Head of caudate nucleus (tissue), 42 donors: ENCODE results near the gene OPRL1.

Source experiments
- DNase-seq, 42 donors: peaks; one replicate each; pipeline versions ENCODE4 v3.0.0 to v3.0.0-alpha.2; 2020 to 2021; ENCODE audit warnings: mixed read lengths in 7 of 42
- intact Hi-C: fragments of 100-400 bp; cut with DNase I; formaldehyde crosslinking; loops from one replicate; pipeline ENCODE4 v1.15.0; 2022

Gene OPRL1

DNA sequence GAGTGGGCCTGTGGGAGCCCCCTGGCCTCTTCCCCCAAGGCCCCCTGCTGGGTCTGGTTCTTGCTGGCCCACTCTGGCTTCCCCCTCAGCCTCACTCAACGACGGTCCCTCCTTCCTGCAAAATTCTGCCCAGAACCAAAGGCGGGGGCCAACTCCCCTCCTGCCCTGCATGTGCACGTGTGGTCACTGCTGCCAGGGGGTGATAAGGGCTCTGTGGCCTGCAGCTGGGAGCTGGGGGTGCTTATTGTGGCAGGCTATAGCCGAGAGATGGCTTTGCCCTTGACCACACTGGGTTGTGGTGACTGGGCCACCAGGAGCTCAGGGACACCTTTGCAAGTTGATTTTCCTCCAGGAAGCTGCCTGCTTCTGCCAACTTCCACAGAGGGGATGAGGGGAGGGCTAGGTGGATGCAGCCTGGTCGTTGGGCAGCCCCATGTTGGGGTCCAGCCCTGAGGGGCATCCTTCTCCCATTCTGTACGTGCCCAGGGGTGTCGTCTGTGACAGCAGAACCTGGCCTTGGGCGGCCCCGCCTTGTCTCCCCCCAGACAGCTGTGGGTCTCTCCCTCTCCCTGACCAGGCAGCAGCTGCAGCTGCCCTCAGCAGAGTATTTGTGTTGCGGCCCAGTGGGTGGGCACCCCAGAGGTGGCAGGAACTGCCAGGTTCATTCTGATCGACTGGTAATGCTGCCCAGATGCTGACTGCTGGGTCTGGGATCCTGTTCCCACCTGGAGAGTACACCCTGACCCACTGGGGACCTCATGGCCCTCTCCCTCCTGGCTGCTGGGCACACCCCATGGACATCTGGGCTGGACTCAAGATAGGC is 11.3 kb upstream of the OPRL1 start:
- intact Hi-C loops = no loop called here
- DNase-seq = no peak

DNA sequence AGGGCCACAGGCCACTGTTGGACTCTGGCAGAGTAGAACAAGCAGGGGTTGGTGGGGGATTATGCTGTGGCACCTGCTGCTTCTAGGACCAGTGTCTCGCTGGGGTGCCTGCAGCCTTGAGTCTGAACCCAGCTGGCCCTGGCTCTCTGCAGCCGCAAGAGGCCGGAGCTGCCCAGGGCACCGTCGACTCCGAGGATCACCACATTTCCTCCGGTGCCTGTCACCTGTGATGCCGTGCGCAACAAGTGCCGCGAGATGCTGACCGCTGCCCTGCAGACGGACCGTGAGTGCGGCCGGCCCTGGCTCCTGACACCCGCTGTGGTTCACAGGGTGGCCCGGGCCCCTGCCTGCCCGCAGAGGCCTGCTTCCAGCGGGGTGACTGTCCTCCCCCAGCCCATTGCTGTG is 10.7 kb upstream of the OPRL1 start:
- intact Hi-C loops = no loop called here
- no peak for DNase-seq

DNA sequence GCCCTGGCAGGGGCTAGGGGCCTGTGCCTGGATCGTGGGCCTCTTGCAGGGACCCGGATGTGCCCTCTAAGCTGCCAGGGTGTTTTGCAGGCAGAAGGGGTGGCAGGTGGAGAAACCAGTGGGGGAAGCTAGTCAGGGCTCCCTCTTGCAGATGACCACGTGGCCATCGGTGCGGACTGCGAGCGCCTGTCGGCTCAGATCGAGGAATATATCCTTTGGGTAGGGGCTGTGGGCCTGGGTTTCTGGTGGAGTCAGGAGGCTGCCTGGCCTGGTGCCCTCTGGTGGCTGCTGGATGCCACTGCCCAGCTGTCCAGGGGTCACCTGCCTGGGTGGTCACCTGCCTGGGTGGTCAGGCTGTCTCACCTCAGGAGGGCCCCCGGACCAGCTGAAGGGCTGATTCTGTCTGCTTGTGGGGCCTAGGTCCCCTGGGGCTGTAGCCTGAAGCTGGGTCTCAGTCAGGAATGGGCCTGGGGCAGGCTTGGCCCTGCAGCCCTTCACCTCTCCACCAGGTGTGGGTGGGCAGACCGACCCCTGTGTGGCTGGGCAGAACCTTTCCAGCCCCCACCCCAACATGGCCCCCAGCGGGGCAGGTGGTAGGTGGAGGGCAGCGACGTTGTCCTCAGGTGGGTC is 10.2 kb upstream of the OPRL1 start:
- DNase-seq = peak in 1 of 42 donors; percentile 54
- intact Hi-C loops = no loop called here

DNA sequence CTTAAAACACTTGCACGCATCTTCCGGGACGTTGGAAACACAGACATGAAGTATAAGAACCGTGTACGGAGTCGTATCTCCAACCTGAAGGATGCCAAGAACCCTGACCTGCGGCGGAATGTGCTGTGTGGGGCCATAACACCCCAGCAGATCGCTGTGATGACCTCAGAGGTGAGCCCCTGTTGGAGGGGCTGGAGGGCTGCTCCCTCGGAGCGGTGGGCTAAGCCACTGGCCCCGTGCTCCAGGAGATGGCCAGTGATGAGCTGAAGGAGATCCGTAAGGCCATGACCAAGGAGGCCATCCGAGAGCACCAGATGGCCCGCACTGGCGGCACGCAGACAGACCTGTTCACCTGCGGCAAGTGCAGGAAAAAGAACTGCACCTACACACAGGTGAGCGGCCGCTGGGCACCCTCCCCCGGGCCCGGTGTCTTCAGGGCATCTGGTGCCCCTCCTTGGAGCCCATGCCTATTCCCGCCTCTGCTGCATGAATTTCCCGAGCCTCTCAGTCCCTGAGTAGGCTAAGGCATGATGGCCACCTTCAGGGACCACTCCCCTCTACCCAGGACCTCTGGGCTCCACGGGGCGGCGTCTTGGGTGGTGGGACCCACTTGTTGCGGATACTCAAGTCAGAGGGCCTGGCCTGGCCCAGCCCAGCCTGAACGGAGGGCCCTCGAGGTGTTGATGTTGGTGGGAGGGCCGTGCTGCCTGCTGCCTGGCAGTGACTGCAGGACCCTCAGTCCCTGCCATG is 9.5 kb upstream of the OPRL1 start:
- no peak for DNase-seq
- intact Hi-C loops = no loop called here

DNA sequence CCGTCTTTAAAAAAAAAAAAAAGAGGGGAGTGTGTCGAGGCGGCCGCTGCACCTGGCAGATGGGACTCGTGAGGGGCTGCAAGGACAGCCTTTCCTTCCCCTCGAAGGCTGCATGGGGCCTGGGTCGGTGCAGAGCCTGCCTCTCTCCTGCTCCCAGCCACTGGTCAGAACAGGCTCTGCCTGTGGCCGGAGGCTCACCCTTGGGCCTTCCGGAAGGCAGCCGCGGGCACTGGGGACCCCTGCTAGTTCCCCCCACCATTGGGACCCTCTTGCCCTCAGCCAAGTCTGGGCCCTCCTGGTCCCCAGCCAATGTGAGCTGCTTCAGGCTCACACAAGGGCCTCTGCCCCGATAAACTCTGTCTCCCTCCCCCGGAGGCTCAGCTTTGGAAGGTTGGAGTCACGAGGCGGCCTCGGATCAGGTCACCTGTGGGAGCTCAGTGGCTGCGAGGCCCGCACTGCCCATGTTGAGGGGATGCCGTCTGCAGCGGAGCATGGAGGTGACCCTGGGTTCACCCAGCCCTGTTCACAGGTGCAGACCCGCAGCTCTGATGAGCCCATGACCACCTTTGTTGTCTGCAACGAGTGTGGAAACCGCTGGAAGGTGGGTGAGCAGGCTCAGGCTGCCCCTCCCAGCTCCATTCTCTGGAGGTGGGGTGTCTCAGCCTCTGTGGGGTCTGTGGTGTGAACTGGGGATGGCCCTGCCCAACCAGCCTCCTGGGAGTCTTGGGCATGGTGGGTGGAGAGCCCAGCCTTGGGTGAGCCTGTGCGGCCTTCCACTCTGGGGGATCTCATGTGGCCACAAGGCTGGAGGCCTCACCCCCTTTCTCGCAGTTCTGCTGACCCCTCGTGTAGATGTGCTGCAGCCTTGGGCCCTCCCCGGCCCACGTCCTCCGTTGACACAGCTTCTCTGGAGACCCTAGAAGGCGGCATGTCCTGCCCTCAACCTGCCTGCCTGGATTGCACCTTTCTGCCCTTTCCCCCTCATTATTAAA is 8.2 kb upstream of the OPRL1 start:
- no peak for DNase-seq
- intact Hi-C loops = no loop called here

DNA sequence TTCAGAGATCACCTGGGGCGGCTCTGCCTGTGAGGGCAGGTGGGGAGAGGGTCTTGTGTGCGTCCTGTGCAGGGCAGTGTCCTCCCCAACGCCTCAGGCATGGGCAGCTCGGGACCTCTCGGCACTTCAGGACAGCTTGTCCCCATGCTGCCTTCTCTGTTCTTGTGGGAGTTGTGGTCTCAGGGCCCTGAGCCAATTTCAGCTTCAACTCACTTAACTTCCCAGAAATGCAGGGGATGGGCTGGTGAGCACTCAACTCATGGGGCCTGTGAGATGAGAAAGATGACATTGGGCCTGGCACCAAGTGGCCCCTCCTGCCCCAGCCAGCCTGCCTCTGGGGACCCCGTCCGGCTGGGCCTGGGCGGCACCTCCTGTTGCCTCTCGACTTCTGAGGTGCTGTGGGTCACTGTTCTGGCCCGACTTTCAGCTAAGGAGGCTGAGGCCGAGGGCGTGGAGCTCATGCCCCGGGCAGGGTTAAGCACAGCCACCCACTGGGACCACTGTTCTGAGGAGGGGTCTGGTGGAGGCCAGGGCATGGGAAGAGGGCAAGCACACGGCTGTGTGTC is 7.3 kb upstream of the OPRL1 start:
- no peak for DNase-seq
- intact Hi-C loops = no loop called here

DNA sequence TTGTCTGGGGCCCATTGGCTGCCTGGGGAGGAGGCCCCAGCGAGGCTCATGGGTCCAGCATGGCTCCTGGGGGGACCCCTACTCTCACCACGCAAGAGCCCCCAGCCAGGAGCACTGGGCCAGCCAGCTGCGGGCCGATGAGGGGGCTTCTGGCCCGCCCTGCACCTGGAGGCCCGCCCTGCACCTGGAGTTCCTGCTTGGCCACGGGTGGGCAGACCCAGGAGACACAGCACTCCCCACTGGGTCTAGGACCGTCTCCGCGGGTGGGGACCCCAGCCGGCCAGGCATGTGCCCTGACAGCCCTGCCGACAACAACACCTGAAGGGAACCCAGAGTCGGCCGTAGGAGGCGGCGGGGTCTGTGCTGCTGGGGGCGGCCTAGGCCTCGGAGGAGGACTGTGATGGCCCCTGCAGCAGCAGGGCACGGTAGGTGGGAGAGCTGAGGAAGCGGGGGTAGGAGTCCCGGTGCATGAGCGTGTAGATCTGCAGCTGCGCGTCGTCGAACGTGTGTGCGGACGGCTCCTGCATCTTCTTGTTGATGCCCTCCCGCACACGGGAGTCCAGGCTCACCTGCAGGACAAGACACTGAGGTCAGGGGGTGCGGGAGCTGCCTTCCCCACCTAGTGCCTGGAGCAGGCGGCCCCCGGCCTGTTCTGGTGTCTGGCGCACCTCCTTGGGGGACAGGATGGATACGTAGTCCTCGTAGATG is 6.3 kb upstream of the OPRL1 start:
- intact Hi-C loops = no loop called here
- no peak for DNase-seq

DNA sequence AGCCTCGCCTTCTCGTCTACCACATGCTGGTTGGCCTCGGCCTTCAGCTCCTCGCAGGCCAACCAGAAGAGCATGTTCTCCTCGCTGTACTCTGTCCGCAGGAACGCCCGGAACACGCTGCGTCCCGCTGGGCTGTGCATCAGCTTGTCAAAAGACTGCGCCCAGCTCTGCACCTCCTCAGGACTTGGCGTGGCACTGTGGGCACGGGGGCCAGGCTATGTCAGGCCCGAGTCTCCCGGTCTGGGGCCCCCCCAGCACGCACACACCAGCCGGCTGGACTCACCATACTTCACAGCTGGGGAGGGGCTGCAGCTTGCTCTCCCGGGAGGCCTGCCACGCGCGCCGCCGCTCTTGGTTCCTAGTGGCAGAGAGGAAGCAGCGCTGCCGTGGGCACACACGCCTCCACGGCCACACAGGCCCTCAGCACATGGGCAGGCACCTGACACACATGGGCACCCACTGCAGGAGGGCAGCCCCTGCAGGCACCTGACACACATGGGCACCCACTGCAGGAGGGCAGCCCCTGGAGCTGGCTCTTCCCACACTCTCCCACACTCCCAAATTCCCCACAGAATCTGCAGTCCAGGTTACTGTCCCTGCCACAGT is 5.6 kb upstream of the OPRL1 start:
- intact Hi-C loops = no loop called here
- no peak for DNase-seq

DNA sequence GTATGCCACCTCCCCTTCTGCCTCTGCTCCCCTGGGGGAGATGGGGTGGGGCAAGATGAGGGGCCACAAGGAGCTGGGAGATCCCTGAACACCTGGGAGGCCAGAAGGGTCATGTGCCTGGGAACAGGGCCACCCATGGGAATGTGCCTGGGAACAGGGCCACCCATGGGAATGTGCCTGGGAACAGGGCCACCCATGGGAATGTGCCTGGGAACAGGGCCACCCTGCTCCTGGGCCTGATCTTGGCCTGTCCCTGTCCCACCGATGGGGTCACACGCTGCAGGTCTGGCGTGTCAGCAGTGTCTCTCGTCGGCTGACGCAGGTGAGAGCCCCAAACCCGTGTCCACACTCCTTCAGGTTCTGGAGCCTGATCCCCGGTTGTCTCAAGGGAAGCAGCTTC is 4.9 kb upstream of the OPRL1 start:
- intact Hi-C loops = no loop called here
- DNase-seq = no peak

DNA sequence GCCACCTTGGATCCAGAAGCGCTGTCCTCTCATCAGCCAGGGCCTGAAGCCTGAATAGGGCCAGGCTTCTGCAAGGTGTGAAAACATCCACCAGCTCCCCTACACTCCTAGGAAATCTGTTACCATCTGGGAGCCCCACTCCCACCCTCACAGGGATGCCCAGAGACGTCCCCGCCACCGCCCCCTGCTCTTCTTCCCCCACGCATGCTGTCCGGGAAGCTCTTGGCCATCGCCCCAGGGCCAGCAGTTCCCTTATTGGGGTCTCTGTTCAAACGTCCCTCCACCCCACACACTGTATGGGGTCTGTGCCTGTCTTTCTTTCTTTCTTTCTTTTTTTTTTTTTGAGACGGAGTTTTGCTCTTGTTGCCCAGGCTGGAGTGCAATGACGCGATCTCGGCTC is 4.3 kb upstream of the OPRL1 start:
- no peak for DNase-seq
- intact Hi-C loops = no loop called here

DNA sequence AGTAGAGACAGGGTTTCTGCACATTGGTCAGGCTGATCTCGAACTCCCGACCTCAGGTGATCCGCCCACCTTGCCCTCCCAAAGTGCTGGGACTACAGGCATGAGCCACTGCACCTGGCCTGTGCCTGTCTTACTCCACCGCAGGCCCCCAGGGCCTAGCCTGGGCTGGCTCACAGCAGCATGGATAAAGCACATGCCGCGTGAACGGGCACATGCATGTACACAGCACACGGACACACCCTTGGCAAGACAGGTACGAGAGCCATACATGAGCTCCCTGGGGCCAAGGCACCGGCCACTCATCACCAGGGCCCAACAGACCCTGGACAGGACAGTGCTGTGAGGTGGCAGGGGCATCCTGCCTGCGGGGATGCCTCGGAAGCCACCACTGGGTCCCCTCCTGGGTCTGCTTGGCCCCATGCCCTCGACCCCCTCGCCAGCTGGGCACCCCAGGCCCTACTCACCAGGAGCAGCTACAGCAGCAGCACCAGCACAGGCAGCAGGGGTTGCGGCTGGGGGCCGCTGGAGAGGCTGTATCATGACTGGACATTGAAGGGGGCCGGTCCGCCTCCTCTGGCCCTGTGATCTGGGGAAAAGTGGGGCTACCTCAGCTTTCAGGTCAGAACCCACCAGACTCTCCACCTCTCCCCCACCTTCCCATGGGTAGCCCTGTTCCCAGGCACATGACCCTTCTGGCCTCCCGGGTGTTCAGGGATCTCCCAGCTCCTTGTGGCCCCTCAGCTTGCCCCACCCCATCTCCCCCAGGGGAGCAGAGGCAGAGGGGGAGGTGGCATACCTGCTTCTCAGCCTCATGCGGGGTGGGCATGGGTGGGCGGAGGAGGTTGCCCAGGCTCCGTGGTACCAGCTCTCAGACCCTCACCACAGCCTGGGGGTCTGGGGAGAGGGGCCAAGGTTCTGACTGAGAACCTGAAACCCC is 3.6 kb upstream of the OPRL1 start:
- DNase-seq = no peak
- intact Hi-C loops = no loop called here

DNA sequence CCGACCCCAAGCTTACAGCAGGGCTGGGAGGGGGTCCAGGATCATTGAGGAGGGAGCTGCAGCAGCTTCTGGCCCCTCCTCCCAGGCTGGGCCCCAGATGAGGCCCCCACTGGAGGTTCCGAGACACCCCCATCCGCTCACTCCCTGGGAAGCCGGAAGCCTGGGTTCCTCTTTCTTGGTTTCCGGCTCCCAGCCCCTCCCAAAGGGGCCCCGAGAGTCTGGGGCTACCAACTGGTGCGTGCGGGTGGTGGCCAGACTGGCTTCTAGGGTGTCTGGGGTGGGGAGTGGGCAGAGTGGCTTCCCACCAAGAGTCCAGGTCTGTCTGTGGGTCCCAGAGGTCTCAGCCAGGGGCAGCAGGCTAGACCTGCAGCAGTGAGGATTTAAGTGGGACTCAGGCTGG is 2.8 kb upstream of the OPRL1 start:
- DNase-seq = peak in 11 of 42 donors; percentile 22 to 61 (median 53)

DNA sequence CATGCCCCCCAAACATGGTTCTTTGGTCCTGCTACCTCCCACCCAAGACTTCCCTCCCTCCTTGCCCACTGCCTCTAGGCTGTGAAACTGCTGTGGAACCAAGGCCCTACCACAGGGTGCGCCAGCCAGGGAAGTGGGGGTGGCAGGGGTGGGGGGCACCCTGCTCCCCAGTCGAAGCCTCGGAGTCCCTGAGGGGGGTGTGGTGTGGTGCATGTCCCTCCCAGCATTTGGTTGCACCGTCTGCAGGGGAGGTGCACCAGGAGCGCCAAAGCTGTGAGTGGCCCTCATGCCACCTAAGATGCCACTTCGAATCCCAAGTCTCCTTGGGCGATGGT is 2.4 kb upstream of the OPRL1 start:
- intact Hi-C loops = no loop called here
- no peak for DNase-seq

More for the DNA sequence above, 2.8 kb upstream of the OPRL1 start:
- intact Hi-C loops = no loop called here

DNA sequence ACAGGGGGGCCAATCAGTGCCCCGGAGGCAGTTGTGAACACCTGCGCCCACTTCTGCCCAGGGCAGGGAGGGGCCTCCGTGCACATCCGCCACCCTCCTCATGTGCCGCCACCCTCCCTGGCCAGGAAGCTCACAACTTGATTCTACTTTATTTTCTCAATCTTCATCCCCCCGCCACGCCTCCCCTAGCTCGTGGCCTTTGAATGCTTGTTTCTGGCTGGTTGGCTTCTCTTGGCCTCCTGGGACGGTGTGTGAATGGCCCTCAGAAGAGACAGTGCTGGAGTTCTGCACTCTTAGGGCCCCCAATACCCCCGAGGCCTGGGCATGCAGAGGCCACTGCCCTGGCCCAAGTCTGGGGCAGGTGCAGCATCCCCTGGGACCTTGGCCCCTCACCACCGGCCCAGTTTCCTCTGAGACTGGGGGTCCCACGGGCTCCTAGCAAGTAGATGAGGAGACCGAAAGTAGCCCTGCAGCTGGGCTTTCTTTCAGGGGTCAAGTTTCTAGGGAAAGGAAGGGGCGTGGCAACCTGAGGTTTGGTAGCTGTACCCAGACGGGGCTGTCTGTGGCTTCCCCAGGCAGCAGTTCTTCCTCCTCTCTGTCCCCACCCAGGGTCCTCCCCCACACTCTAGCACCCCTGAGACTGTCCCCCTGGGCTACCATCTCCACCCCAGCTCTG is 1.9 kb upstream of the OPRL1 start:
- DNase-seq = peak in 2 of 42 donors; percentile 39 to 53
- intact Hi-C loops = no loop called here

DNA sequence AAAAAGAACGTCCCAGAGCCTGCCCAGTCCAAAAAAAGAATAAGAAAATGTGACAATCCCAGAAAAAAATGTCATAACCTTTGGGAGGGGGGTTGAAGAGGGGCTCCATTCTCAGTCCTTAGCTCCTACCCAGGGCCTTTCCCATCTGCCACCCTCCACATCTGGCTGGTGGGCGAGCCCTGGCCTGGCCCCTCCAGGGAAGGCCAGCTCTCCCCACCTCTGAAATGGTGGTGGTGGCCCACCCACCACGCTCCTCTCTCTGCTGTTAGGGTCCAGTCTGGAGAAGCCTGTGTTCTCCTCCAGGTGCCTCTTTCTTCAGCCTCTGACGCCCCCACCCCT is 979 bp upstream of the OPRL1 start:
- DNase-seq = no peak
- intact Hi-C loops = no loop called here

DNA sequence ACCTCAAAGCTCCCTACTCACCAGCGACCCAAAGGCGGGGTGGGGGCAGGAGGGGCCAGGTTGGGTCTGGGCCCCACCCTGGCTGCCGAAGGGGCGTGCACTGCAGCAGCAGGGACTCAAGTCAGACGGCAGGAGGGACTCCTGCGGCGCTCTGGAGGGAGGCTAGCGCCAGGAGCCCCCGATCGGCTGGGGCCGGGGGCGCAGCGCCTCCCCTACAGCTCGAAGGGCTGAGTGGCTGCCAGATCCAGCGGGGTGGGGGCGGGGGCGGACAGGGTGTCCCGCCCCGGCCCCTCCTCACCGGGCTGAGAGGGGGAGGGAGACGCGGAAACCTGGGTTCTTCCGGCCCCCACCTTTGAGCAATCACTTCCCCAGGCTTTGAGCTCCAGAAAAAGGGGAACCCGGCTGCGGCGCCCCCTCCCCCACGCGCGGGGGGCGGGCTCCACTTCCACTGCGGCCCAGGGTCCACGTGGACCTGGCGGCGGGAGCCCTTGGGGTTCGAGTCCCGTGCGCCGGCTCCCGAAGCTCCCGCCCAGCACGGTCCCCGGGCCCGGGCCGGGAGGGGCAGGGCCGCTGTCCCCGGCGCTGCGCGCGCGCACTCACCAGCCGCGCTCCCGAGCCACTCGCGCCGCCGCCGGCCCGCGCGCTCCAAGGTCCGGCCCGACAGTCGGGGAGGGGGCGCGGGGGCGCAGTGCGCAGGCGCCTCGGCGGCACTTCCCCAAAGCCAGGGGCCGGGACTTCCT is 439 bp upstream of the OPRL1 start, which contains the start of gene RGS19:
Gene RGS19, minus strand, starts transcription at position 246 of the 740 bp plus-strand sequence. CDS start 2,632 bp downstream, outside the sequence.
- intact Hi-C loops = no loop called here
- peak in 36 of 42 donors; percentile 27 to 79 (median 65) for DNase-seq
